HG02623 (cell line): Measurements from ENCODE around the gene NTS.

Experiments
- ATAC-seq: cut with Tn5 transposase; IDR thresholded peaks from one replicate; pipeline ENCODE4 v1.9.1; 2021; ENCODE audit warnings: moderate library complexity; ENCODE audit not compliant: unreplicated experiment

NTS gene

DNA sequence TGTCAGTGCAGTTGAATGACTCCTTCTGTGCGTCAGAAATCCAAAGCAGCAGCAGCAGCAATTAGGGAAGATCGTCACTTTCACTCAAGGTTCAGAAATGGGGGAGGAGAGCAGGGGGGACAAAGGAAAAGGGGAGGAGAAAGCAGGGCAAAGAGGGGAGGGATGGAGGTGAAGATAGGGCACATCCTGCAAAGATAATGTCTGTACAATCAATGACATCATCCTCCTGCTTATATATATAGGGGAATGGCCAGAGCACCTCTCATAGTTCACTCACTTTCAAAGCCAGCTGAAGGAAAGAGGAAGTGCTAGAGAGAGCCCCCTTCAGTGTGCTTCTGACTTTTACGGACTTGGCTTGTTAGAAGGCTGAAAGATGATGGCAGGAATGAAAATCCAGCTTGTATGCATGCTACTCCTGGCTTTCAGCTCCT, at the start of gene NTS:
Gene NTS (plus strand): TSS at position 265 of the 431 bp plus-strand sequence. CDS start 109 bp downstream, at position 374.
- ATAC-seq: peak; percentile 65

GRCh38 chr12:85825746-85826145, 48.3 kb upstream of the NTS start:
- ATAC-seq: no peak

DNA sequence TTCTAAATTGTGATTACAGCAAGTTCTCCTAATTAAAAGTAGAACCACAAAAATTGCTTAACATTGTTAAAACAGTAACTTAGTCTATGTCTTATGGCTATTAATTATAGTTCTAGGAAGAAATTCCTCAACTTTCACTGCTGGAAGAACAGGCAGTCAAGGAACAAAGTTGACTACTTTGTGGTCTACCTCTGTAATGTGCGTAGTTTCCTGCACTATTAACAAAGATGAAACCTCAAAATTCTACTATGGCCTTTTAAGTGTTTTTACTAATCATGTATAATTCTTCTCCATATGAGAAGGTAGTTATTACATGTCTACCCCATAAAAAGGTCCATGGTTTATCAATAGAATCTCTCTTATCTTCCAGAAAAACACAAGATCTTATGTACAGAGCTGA, 45.5 kb upstream of the NTS start:
- no peak for ATAC-seq

DNA sequence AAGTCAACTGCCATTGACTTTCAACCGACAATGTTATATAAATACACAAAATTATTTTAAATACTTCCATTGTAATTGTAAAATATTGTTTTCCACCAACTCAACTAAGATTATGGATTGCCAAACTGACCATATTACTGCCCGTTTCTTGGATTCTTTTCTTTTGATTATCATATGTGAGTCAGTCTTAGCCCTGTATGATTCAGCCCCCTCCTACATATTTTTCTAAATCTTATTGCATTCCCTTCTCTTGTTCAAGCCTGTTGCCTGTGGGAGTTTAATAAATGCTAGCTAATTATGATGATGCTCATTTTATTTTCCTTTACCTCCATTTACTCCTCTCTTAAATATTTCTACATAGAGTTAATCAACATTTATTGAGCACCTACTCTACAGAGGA, 44.7 kb upstream of the NTS start:
- no peak for ATAC-seq

DNA sequence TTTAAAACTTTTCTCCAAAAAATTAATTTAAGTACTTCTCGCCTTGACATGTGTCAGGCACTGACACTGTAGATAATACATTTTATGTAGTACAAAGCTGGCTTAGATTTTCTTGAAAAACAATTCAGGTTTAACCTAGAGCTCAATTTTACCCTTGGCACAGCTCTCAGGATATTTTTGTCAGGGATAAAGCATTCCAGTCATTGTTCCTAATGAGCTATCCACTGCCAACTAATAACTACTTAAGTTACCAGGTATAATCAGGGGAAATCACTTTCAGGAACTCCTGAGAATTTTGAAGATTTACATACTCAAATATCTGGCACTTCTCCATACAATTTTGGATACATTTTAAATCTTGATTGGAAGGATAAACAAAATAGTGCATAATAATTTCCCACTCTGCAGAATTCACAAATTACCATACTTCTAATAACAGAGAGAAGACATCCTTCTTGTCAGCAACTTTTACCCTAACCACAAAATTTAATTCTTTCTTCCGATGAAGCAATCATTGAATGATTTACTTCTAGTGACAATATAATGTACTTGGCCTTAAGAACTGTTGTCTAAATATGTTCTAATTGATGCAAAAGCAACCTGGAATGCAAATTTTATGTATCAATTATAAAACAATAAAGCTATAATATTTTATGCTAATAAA, 42.6 kb upstream of the NTS start:
- no peak for ATAC-seq

- no peak for ATAC-seq
Observed at GRCh38 chr12:85833579-85833978, 40.5 kb upstream of the NTS start.

- ATAC-seq: no peak
Observed at GRCh38 chr12:85834378-85834777, 39.7 kb upstream of the NTS start.

GRCh38 chr12:85835426-85836196, 38.5 kb upstream of the NTS start:
- no peak for ATAC-seq

- ATAC-seq: no peak
Observed at GRCh38 chr12:85836197-85837090, 37.7 kb upstream of the NTS start, which contains the start of gene RASSF9. RASSF9 (minus strand) TSS chr12:85836409; CDS start chr12:85836201, 208 bp downstream.

GRCh38 chr12:85843606-85844310, 30.3 kb upstream of the NTS start:
- no peak for ATAC-seq

- no peak for ATAC-seq
Observed at GRCh38 chr12:85849344-85849743, 24.8 kb upstream of the NTS start.

DNA sequence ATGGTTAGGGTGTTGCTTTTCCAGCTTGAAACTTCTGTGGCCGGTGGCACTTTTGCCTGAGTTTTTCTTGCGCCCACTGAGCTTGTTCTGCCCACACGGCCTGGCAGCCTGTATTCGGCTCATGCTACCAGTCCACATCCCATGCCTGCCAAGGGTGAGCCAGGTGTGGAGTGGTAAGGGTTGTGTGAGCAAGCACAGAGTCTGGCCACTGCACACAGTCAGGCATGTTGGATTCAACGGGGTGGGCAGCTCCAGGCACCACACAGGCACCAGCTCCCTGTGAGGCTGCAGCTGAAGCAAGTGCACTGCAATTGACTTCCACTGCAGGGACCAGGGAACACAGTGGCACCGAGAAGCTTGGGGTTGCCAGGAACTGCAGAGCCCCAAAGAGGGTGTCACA, 18.8 kb upstream of the NTS start:
- no peak for ATAC-seq

GRCh38 chr12:85856966-85857365, 17.1 kb upstream of the NTS start:
- ATAC-seq: no peak

DNA sequence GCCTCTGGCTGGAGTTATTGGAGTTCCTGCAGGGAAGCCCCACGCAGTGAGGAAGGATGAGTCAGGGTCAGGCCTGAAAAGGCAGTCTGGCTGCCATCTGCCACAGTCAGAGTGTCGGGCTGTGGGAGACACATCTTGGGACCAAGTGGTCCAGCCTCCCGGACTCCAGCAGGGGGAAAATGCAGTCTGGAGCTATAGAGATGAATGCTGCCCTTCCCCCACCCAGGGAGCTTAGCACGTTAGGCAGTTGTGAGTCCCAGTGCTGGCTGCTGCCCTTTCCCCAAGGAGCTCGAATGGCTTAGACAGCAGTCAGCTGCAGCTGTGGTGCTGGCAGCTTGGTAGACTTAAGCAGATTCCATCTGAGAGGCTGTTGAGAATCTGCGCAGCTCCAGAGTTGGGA, 8.2 kb upstream of the NTS start:
- no peak for ATAC-seq

- ATAC-seq: peak; percentile 99
Observed at GRCh38 chr12:85866986-85867776, 6.9 kb upstream of the NTS start.

DNA sequence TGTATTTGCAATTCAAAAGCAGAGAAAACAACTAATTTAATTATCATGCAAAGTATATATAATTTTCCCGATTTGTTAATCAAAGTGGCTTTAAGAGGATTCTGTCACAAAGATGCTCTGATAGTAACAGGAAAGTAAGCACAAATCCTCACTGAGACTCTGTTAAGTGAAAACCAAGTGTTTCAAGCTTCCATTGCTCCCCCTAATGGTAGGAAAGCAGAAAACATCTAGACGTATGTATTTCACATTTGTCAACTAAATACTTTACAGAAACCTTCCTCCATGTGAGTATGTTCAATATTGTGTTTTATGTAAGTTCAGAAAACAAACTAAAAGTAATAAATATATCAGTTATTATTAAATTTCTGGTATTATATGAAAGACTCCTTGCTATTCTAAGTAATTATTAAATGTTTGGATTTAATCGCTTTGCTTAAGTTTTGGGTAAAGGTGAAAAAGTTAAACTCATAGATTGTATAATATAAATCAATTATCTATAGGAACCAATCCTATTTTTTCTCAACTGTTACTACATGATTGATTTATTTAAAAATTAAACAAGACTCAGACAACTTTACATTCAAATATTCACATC, 1.5 kb upstream of the NTS start:
- peak; percentile 89 for ATAC-seq

DNA sequence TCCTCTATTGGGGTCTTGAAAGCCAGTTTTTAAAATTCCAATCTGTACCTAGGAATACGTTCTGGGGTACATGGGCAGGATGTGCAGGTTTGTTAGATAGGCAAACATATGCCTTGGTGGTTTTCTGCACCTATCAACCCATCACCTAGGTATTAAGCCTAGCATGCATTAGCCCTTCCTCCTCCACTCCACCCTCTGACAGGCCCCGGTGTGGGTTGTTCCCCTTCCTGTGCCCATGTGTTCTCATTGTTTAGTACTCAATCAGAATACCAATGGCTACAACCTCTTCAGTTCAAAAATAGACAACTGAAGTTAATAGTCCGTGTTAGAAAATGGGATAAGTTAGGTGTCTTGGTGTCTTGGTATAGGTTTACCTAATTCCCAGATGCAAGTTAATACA, 3.4 kb downstream of the NTS start:
- ATAC-seq: no peak

- no peak for ATAC-seq
Observed at GRCh38 chr12:85883763-85884162, 9.7 kb downstream of the NTS start.

GRCh38 chr12:85894653-85895052, 20.6 kb downstream of the NTS start:
- no peak for ATAC-seq
